Endothelial cell of umbilical vein (primary cell): ENCODE data around the gene CAPZA2. TPM values are rescaled to one million over a fixed set of nuclear protein-coding genes. Genes with fewer than 3 reads are reported as not detected.

Experiments used
- BruUV-seq: library from RNA; stranded (reverse); fragments of 400-500 nt; replicated peaks from 2 replicates; lab custom pipeline; 2021; lab: Mats Ljungman, UMichigan
- CTCF ChIA-PET: fragments of 300-600, 350-600 bp; sonication (Branson Sonifier 250); formaldehyde crosslinking; loops from one replicate; lab custom pipeline; 2021; ENCODE audit warnings: antibody characterized with exemption, inconsistent platforms; lab: Charles Lee
- POLR2A ChIA-PET: fragments of 300-600, 350-600 bp; sonication (Branson Sonifier 250); formaldehyde crosslinking; loops from one replicate; lab custom pipeline; 2021; ENCODE audit warnings: antibody characterized with exemption, inconsistent platforms; lab: Charles Lee
- DNase-seq: peaks from one replicate; pipeline ENCODE4 v3.0.0-alpha.2; 2011; ENCODE audit warnings: low read depth, low spot score
- FAIRE-seq: peaks from 2 replicates; lab custom pipeline; 2011; peaks lifted over from hg19 to GRCh38; lab: Jason Lieb, UNC
- H2AFZ ChIP-seq: 2 replicates; pipeline ENCODE4 v1.6.0; 2012; ENCODE audit warnings: low read depth, low read length, control low read depth, inconsistent platforms
- H3K27ac ChIP-seq: 2 replicates; pipeline ENCODE4 v1.5.1; 2011; ENCODE audit warnings: low read depth, mild to moderate bottlenecking, control low read depth, low read length, moderate library complexity; ENCODE audit not compliant: insufficient read depth
- H3K27me3 ChIP-seq, 2 experiments: 2 replicates each; pipeline versions ENCODE4 v1.6.0 to v1.6.1; 2011; ENCODE audit warnings: low read length in 2 of 2, mixed read lengths in 1 of 2; ENCODE audit not compliant: control insufficient read depth in 2 of 2, insufficient read depth in 2 of 2
- H3K36me3 ChIP-seq, 2 experiments: 2 replicates in 1 of 2; 3 replicates in 1 of 2; pipeline ENCODE4 v1.5.1; 2011; ENCODE audit warnings: low read length in 2 of 2, mild to moderate bottlenecking in 1 of 2, moderate library complexity in 1 of 2; ENCODE audit not compliant: control insufficient read depth in 2 of 2, insufficient read depth in 2 of 2; ENCODE audit errors: extremely low read depth in 1 of 2
- H3K4me1 ChIP-seq: 3 replicates; pipeline ENCODE4 v1.5.1; 2011; ENCODE audit warnings: mild to moderate bottlenecking, low read length; ENCODE audit not compliant: control insufficient read depth, insufficient read depth; ENCODE audit errors: extremely low read depth
- H3K4me2 ChIP-seq: 2 replicates; pipeline ENCODE4 v1.6.1; 2011; ENCODE audit warnings: low read length, control low read depth, mixed read lengths; ENCODE audit not compliant: insufficient read depth
- H3K4me3 ChIP-seq, 3 experiments: fragments of 200-600 bp in 1 of 3; sonication (generic), shearing (Covaris generic) in 1 of 3; replicated peaks in 1 of 3; 2 replicates each; pipeline ENCODE4 v1.5.1; 2011 to 2016; ENCODE audit warnings: control low read depth in 3 of 3, low read length in 3 of 3, mild to moderate bottlenecking in 2 of 3, inconsistent platforms in 1 of 3, low read depth in 1 of 3, moderate library complexity in 1 of 3; ENCODE audit not compliant: insufficient read depth in 1 of 3
- H3K79me2 ChIP-seq: 2 replicates; pipeline ENCODE4 v1.6.0; 2012; ENCODE audit warnings: low read length, inconsistent platforms; ENCODE audit not compliant: control insufficient read depth, insufficient read depth
- H3K9ac ChIP-seq: replicated peaks from 2 replicates; pipeline ENCODE3; 2011; ENCODE audit warnings: low read length, control low read depth; ENCODE audit not compliant: insufficient read depth; ENCODE audit errors: extremely low read depth
- H3K9me1 ChIP-seq: replicated peaks from 3 replicates; pipeline ENCODE4 v1.6.0; 2011; ENCODE audit warnings: mild to moderate bottlenecking, low read length; ENCODE audit not compliant: control insufficient read depth, insufficient read depth; ENCODE audit errors: extremely low read depth
- H3K9me3 ChIP-seq: replicated peaks from 2 replicates; pipeline ENCODE4 v1.5.1; 2012; ENCODE audit warnings: low read length, inconsistent platforms; ENCODE audit not compliant: control insufficient read depth, insufficient read depth
- H4K20me1 ChIP-seq: replicated peaks from 2 replicates; pipeline ENCODE3; 2011; ENCODE audit warnings: mild to moderate bottlenecking, low read length; ENCODE audit not compliant: control insufficient read depth, insufficient read depth; ENCODE audit errors: extremely low read depth
- EZH2 ChIP-seq: IDR thresholded peaks from 2 replicates; pipeline ENCODE4 v1.6.1; 2012; ENCODE audit warnings: borderline replicate concordance, low read depth, mild to moderate bottlenecking, moderate library complexity, low read length, inconsistent platforms; ENCODE audit not compliant: severe bottlenecking
- FOS ChIP-seq: IDR thresholded peaks from 2 replicates; pipeline ENCODE4 v1.6.1; 2011; ENCODE audit warnings: mild to moderate bottlenecking, low read length, moderate library complexity, borderline replicate concordance; ENCODE audit not compliant: insufficient read depth
- GATA2 ChIP-seq: IDR thresholded peaks from 2 replicates; pipeline ENCODE4 v1.7.0; 2011; ENCODE audit warnings: low read depth, mild to moderate bottlenecking, moderate library complexity, mixed read lengths, low read length; ENCODE audit not compliant: insufficient read length, insufficient read depth
- JUN ChIP-seq: IDR thresholded peaks from 2 replicates; pipeline ENCODE4 v1.6.1; 2011; ENCODE audit warnings: borderline replicate concordance, low read depth; ENCODE audit not compliant: insufficient read length, insufficient read depth
- MAX ChIP-seq: IDR thresholded peaks from 2 replicates; pipeline ENCODE4 v1.6.1; 2011; ENCODE audit not compliant: insufficient read depth, insufficient read length
- MYC ChIP-seq: IDR thresholded peaks from one replicate; pipeline ENCODE4 v1.6.1; 2011; ENCODE audit warnings: mild to moderate bottlenecking, low read depth, low read length
- POLR2A ChIP-seq: IDR thresholded peaks from 2 replicates; pipeline ENCODE4 v1.6.1; 2012; ENCODE audit warnings: low read depth, mild to moderate bottlenecking, control low read depth, low read length
- POLR2AphosphoS5 ChIP-seq: IDR thresholded peaks from 2 replicates; pipeline ENCODE4 v1.6.1; 2012; ENCODE audit warnings: low read depth, mild to moderate bottlenecking, control low read depth, low read length, moderate library complexity; ENCODE audit not compliant: insufficient read depth
- dilution Hi-C: fragments of 300-500 bp; cut with MboI; formaldehyde crosslinking; loops from one replicate; pipeline ENCODE4 v1.15.0; 2019; ENCODE audit warnings: low sequenced_read_pairs; ENCODE audit not compliant: extremely low pct_ligation_motif_present
- intact Hi-C: fragments of 100-400 bp; cut with micrococcal nuclease; formaldehyde crosslinking; loops from one replicate; pipeline ENCODE4 v1.10.0; 2022
- polyA plus RNA-seq, 4 experiments: library from polyadenylated mRNA; depleted of rRNA in 3 of 4; stranded (reverse) in 3 of 4; unstranded in 1 of 4; fragments of >200 nt; gene quantifications; 2 replicates each; pipeline versions ENCODE4 v1.2.1 to v1.2.3, GENCODE V29; 2011 to 2012; ENCODE audit warnings: missing spikeins in 1 of 4
- total RNA-seq: library from RNA; stranded (reverse); gene quantifications from 2 replicates; pipeline ENCODE4 v1.2.3, GENCODE V29; 2021
- TF ChIP-seq, protein P1 (sequence below), 2 donors: IDR thresholded peaks; 1 replicate in 1 of 2; 2 replicates in 1 of 2; pipeline ENCODE4 v1.5.1; 2011; ENCODE audit warnings: low read length in 2 of 2, mild to moderate bottlenecking in 2 of 2, moderate library complexity in 2 of 2, control low read depth in 1 of 2, inconsistent platforms in 1 of 2, low read depth in 1 of 2; ENCODE audit not compliant: insufficient read depth in 1 of 2; ENCODE audit errors: extremely low read depth in 1 of 2

The CAPZA2 gene
- total and polyA plus RNA-seq, 2 donors (not counting 3 experiments of a cell fraction or from before 2014, with no cell fraction given), result 48.1 to 347 TPM

- Histone ChIP-seq H3K9me1 (no peaks in the 10 kb centered on the region), H3K79me2 (peaks cover 57% of the 10 kb centered on the region), H3K27me3 (no peaks in the 10 kb centered on the region), H4K20me1 (no peaks in the 10 kb centered on the region), H3K27ac (peak overlapping the region; percentile 65), H3K4me1 (peaks cover 23% of the 10 kb centered on the region), H3K9me3 (no peaks in the 10 kb centered on the region), H3K4me2 (peak overlapping the region; percentile 88), H3K36me3 (no peaks in the 10 kb centered on the region), H3K4me3 (peak overlapping the region; percentile 55 to 95 (median 92)), H3K9ac (peak overlapping the region; percentile 90), H2AFZ (no peak overlapping the region)
- ChIA-PET POLR2A (no interaction called here), CTCF (interaction anchor here (1.0 to 1.8 kb wide), 3 partner anchors 10 to 34 kb away, joined by 4 read pairs; no protein-coding TSS in a partner anchor)
- TF ChIP-seq, protein P1, sequence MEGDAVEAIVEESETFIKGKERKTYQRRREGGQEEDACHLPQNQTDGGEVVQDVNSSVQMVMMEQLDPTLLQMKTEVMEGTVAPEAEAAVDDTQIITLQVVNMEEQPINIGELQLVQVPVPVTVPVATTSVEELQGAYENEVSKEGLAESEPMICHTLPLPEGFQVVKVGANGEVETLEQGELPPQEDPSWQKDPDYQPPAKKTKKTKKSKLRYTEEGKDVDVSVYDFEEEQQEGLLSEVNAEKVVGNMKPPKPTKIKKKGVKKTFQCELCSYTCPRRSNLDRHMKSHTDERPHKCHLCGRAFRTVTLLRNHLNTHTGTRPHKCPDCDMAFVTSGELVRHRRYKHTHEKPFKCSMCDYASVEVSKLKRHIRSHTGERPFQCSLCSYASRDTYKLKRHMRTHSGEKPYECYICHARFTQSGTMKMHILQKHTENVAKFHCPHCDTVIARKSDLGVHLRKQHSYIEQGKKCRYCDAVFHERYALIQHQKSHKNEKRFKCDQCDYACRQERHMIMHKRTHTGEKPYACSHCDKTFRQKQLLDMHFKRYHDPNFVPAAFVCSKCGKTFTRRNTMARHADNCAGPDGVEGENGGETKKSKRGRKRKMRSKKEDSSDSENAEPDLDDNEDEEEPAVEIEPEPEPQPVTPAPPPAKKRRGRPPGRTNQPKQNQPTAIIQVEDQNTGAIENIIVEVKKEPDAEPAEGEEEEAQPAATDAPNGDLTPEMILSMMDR (IDR thresholded peaks at IDR 0.05; ENCODE audit: extremely low read depth in 1 of 2, insufficient read depth in 1 of 2, low read depth in 1 of 2, low read length in 2 of 2), result no peak
- TF ChIP-seq EZH2 (no peak), MAX (no peak), GATA2 (no peak), MYC (no peak), POLR2AphosphoS5 (no peak), POLR2A (no peak), JUN (no peak), FOS (no peak)
- no peak for FAIRE-seq
- BruUV-seq, result no TSS peak
- intact Hi-C loops, result loop anchor here (1.0 to 2.0 kb wide), 5 partner anchors 8 to 270 kb away; partner anchors contain the start of gene MET
- dilution Hi-C loops, result no loop called here
- peak; percentile 67 for DNase-seq
Measured at GRCh38 chr7:116862951-116863670, 724 bp downstream of the CAPZA2 start.
